Liver (tissue), 9 donors: Measurements from ENCODE around the gene ZNF792. TPM values are rescaled to one million over a fixed set of nuclear protein-coding genes. Genes with fewer than 3 reads are reported as not detected.

ENCODE experiments used
- DNase-seq: peaks from one replicate; pipeline ENCODE4 v3.0.0-alpha.2; 2017; ENCODE audit warnings: low spot score
- H3K27ac ChIP-seq, 2 donors: one replicate each; pipeline ENCODE4 v1.7.0; 2013; ENCODE audit warnings: inconsistent platforms in 2 of 2, low read length in 2 of 2, control low read depth in 1 of 2, low read depth in 1 of 2, mild to moderate bottlenecking in 1 of 2
- H3K27me3 ChIP-seq, 4 donors: one replicate each; pipeline versions ENCODE4 v1.6.1 to v1.7.0; 2013; ENCODE audit warnings: low read length in 3 of 4, inconsistent platforms in 1 of 4, mild to moderate bottlenecking in 1 of 4, moderate library complexity in 1 of 4; ENCODE audit not compliant: control insufficient read depth in 4 of 4, insufficient read depth in 4 of 4
- H3K36me3 ChIP-seq, 4 donors: one replicate each; pipeline versions ENCODE4 v1.6.1 to v1.7.0; 2013; ENCODE audit warnings: low read length in 3 of 4, mild to moderate bottlenecking in 3 of 4, low read depth in 1 of 4, moderate library complexity in 1 of 4; ENCODE audit not compliant: control insufficient read depth in 4 of 4, insufficient read depth in 3 of 4
- H3K4me1 ChIP-seq, 4 donors: one replicate each; pipeline versions ENCODE4 v1.6.1 to v1.7.0; 2013; ENCODE audit warnings: low read length in 3 of 4, mild to moderate bottlenecking in 3 of 4, moderate library complexity in 1 of 4; ENCODE audit not compliant: control insufficient read depth in 4 of 4, insufficient read depth in 4 of 4
- H3K4me3 ChIP-seq, 3 donors: one replicate each; pipeline versions ENCODE4 v1.6.1 to v1.7.0; 2013; ENCODE audit warnings: low read length in 3 of 3, control low read depth in 1 of 3, low read depth in 1 of 3, mild to moderate bottlenecking in 1 of 3
- H3K9ac ChIP-seq, 2 donors: one replicate each; pipeline ENCODE4 v1.7.0; 2013; ENCODE audit warnings: low read length in 2 of 2, mild to moderate bottlenecking in 2 of 2, moderate library complexity in 2 of 2, control low read depth in 1 of 2, low read depth in 1 of 2
- H3K9me3 ChIP-seq, 4 donors: one replicate each; pipeline versions ENCODE4 v1.6.1 to v1.7.0; 2013; ENCODE audit warnings: low read length in 3 of 4; ENCODE audit not compliant: control insufficient read depth in 4 of 4
- EGR1 ChIP-seq, 2 donors: IDR thresholded peaks; 2 replicates each; pipeline ENCODE4 v1.6.1; 2016 to 2018; ENCODE audit warnings: antibody characterized with exemption in 2 of 2, low read depth in 2 of 2
- FOXA1 ChIP-seq: IDR thresholded peaks from 2 replicates; pipeline ENCODE4 v1.6.1; 2016; ENCODE audit warnings: antibody characterized with exemption
- FOXA2 ChIP-seq: IDR thresholded peaks from 2 replicates; pipeline ENCODE4 v1.6.1; 2016; ENCODE audit warnings: antibody characterized with exemption
- GABPA ChIP-seq, 2 donors: IDR thresholded peaks in 1 of 2; conservative IDR thresholded peaks in 1 of 2; 2 replicates each; pipeline ENCODE4 v1.6.1; 2016; ENCODE audit warnings: antibody characterized with exemption in 2 of 2, mild to moderate bottlenecking in 1 of 2, moderate library complexity in 1 of 2
- HNF4A ChIP-seq, 2 donors: conservative IDR thresholded peaks; 2 replicates each; pipeline ENCODE4 v1.6.1; 2016; ENCODE audit warnings: antibody characterized with exemption in 2 of 2, mild to moderate bottlenecking in 2 of 2
- HNF4G ChIP-seq: IDR thresholded peaks from 2 replicates; pipeline ENCODE4 v1.6.1; 2016; ENCODE audit warnings: antibody characterized with exemption
- JUND ChIP-seq, 2 donors: IDR thresholded peaks; 2 replicates each; pipeline ENCODE4 v1.6.1; 2016; ENCODE audit warnings: antibody characterized with exemption in 2 of 2
- MAX ChIP-seq: IDR thresholded peaks from 2 replicates; pipeline ENCODE4 v1.6.1; 2016; ENCODE audit warnings: antibody characterized with exemption
- NR2F2 ChIP-seq: IDR thresholded peaks from 2 replicates; pipeline ENCODE4 v1.6.1; 2016; ENCODE audit warnings: antibody characterized with exemption
- RAD21 ChIP-seq, 2 donors: IDR thresholded peaks; 2 replicates each; pipeline ENCODE4 v1.6.1; 2016; ENCODE audit warnings: antibody characterized with exemption in 2 of 2, mild to moderate bottlenecking in 2 of 2
- REST ChIP-seq: IDR thresholded peaks from 2 replicates; pipeline ENCODE4 v1.6.1; 2016; ENCODE audit warnings: antibody characterized with exemption, mild to moderate bottlenecking
- RXRA ChIP-seq, 2 donors: IDR thresholded peaks; 2 replicates each; pipeline ENCODE4 v1.6.1; 2017 to 2018; ENCODE audit warnings: antibody characterized with exemption in 2 of 2, mild to moderate bottlenecking in 1 of 2
- SP1 ChIP-seq: IDR thresholded peaks from 2 replicates; pipeline ENCODE4 v1.6.1; 2018; ENCODE audit warnings: antibody characterized with exemption, mild to moderate bottlenecking
- TAF1 ChIP-seq: conservative IDR thresholded peaks from 2 replicates; pipeline ENCODE4 v1.6.1; 2016; ENCODE audit warnings: antibody characterized with exemption, mild to moderate bottlenecking
- YY1 ChIP-seq: IDR thresholded peaks from 2 replicates; pipeline ENCODE4 v1.6.1; 2016; ENCODE audit warnings: antibody characterized with exemption, mild to moderate bottlenecking
- WGBS: extraction: QIAGEN DNeasy Blood & Tissue Kit; methylation state at CpG from one replicate; pipeline ENCODE4 v1.1.7; 2013; 5-methylcytosine and 5-hydroxymethylcytosine counted together
- polyA plus RNA-seq, 2 donors: library from polyadenylated mRNA; stranded (reverse) in 1 of 2; unstranded in 1 of 2; fragments of 200-250 nt in 1 of 2; fragments of >200 nt in 1 of 2; fragmentation: Nextera tagmentation in 1 of 2; extraction: Ambion mirVana in 1 of 2; gene quantifications; one replicate each; pipeline versions ENCODE4 v1.2.1 to v1.2.3, GENCODE V29; 2013 to 2015
- total RNA-seq, 2 donors: library from RNA; depleted of rRNA; stranded (reverse); fragments of >200 nt; gene quantifications; one replicate each; pipeline ENCODE4 v1.2.3, GENCODE V29; 2014
- TF ChIP-seq, protein P1 (sequence below): IDR thresholded peaks from 2 replicates; pipeline ENCODE4 v1.6.1; 2016; ENCODE audit warnings: antibody characterized with exemption
- TF ChIP-seq, protein P2 (sequence below): IDR thresholded peaks from 2 replicates; pipeline ENCODE4 v1.6.1; 2016; ENCODE audit warnings: antibody characterized with exemption
- TF ChIP-seq, protein P3 (sequence below): fragments of 150-350 bp; IDR thresholded peaks from 2 replicates; pipeline ENCODE4 v1.5.1; 2017; ENCODE audit warnings: improper control_type of control experiment, low read depth, low read length; ENCODE audit not compliant: missing input control
- donor health status: healthy.
- donor health status: healthy.
- donor health status: healthy.
- donor health status: healthy.
- donor health status: healthy.

ZNF792 gene
- total and polyA plus RNA-seq, 4 donors = 0.65 to 4.9 (median 3.1) TPM

GRCh38 chr19:34926361-34926684 lies 37.7 kb downstream of the ZNF792 start:
- Histone ChIP-seq H3K9ac (no peak overlapping the region), H3K4me3 (peak overlapping the region in 2 of 3 donors; percentile 85), H3K9me3 (peaks cover 0 to 5% (median 0%) of the 10 kb centered on the region in 4 donors), H3K27me3 (no peaks in the 10 kb centered on the region), H3K4me1 (peaks cover 2 to 14% (median 7%) of the 10 kb centered on the region in 4 donors), H3K27ac (no peak overlapping the region), H3K36me3 (peaks cover 1 to 14% (median 9%) of the 10 kb centered on the region in 4 donors)
- DNase-seq = no peak
- TF ChIP-seq FOXA1 (no peak), EGR1 (IDR thresholded peaks at IDR 0.05; ENCODE audit: low read depth in 2 of 2) (no peak), MAX (no peak), RXRA (IDR thresholded peaks at IDR 0.05) (no peak), FOXA2 (no peak), HNF4G (no peak), HNF4A (conservative IDR thresholded peaks at IDR 0.05) (no peak), SP1 (no peak), REST (no peak), NR2F2 (no peak), TAF1 (no peak), JUND (IDR thresholded peaks at IDR 0.05) (no peak), YY1 (no peak)
- TF ChIP-seq, protein P1, sequence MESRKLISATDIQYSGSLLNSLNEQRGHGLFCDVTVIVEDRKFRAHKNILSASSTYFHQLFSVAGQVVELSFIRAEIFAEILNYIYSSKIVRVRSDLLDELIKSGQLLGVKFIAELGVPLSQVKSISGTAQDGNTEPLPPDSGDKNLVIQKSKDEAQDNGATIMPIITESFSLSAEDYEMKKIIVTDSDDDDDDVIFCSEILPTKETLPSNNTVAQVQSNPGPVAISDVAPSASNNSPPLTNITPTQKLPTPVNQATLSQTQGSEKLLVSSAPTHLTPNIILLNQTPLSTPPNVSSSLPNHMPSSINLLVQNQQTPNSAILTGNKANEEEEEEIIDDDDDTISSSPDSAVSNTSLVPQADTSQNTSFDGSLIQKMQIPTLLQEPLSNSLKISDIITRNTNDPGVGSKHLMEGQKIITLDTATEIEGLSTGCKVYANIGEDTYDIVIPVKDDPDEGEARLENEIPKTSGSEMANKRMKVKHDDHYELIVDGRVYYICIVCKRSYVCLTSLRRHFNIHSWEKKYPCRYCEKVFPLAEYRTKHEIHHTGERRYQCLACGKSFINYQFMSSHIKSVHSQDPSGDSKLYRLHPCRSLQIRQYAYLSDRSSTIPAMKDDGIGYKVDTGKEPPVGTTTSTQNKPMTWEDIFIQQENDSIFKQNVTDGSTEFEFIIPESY = no peak
- TF ChIP-seq, protein P2, sequence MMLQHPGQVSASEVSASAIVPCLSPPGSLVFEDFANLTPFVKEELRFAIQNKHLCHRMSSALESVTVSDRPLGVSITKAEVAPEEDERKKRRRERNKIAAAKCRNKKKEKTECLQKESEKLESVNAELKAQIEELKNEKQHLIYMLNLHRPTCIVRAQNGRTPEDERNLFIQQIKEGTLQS = no peak
- WGBS = 74% methylated on average over 3 of the region's 3 CpGs

GRCh38 chr19:34925278-34925855 lies 38.7 kb downstream of the ZNF792 start:
- Histone ChIP-seq H3K36me3 (peaks cover 0 to 10% (median 6%) of the 10 kb centered on the region in 4 donors), H3K9ac (no peak overlapping the region), H3K4me3 (no peak overlapping the region), H3K27ac (no peak overlapping the region), H3K4me1 (peaks cover 2 to 14% (median 7%) of the 10 kb centered on the region in 4 donors), H3K27me3 (no peaks in the 10 kb centered on the region), H3K9me3 (peaks cover 0 to 4% (median 0%) of the 10 kb centered on the region in 4 donors)
- 92% methylated on average over 15 of the region's 15 CpGs for WGBS
- DNase-seq = no peak
- TF ChIP-seq REST = no peak
- no peak for TF ChIP-seq HNF4A (conservative IDR thresholded peaks at IDR 0.05)
- TF ChIP-seq YY1 = no peak
- TF ChIP-seq FOXA1 = no peak
- TF ChIP-seq, protein P3, sequence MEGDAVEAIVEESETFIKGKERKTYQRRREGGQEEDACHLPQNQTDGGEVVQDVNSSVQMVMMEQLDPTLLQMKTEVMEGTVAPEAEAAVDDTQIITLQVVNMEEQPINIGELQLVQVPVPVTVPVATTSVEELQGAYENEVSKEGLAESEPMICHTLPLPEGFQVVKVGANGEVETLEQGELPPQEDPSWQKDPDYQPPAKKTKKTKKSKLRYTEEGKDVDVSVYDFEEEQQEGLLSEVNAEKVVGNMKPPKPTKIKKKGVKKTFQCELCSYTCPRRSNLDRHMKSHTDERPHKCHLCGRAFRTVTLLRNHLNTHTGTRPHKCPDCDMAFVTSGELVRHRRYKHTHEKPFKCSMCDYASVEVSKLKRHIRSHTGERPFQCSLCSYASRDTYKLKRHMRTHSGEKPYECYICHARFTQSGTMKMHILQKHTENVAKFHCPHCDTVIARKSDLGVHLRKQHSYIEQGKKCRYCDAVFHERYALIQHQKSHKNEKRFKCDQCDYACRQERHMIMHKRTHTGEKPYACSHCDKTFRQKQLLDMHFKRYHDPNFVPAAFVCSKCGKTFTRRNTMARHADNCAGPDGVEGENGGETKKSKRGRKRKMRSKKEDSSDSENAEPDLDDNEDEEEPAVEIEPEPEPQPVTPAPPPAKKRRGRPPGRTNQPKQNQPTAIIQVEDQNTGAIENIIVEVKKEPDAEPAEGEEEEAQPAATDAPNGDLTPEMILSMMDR = no peak
- no peak for TF ChIP-seq JUND (IDR thresholded peaks at IDR 0.05)
- no peak for TF ChIP-seq RAD21 (IDR thresholded peaks at IDR 0.05)
- no peak for TF ChIP-seq SP1
- TF ChIP-seq HNF4G = no peak
- no peak for TF ChIP-seq TAF1
- TF ChIP-seq FOXA2 = no peak
- TF ChIP-seq GABPA (IDR thresholded peaks at IDR 0.05 in 1 of 2, conservative IDR thresholded peaks at IDR 0.05 in 1 of 2) = no peak
- TF ChIP-seq RXRA (IDR thresholded peaks at IDR 0.05) = no peak
- TF ChIP-seq MAX = no peak
- TF ChIP-seq NR2F2 = no peak
